SK-N-SH (cell line): Measurements from ENCODE around the gene AURKB. TPM values are rescaled to one million over a fixed set of nuclear protein-coding genes. Genes with fewer than 3 reads are reported as not detected.

Experiments used
- CTCF ChIA-PET: fragments of 300-600, 350-600 bp; formaldehyde crosslinking; extraction: SDS; loops from one replicate; lab custom pipeline; 2021; lab: Yijun Ruan, JAX
- POLR2A ChIA-PET: fragments of 350-600 bp; sonication (Branson Sonifier 250); formaldehyde crosslinking; extraction: SDS; loops from one replicate; lab custom pipeline; 2020; ENCODE audit warnings: antibody characterized with exemption, inconsistent platforms; lab: Yijun Ruan, JAX
- DNase-seq: peaks from one replicate; pipeline ENCODE4 v3.0.0; 2012
- H2AFZ ChIP-seq: fragments of 200-600 bp; sonication (generic); 2 replicates; pipeline ENCODE4 v1.8.1; 2016; ENCODE audit warnings: antibody characterized with exemption, mild to moderate bottlenecking, low read depth
- H3F3A ChIP-seq: fragments of 200-600 bp; sonication (generic); replicated peaks from 2 replicates; pipeline ENCODE3; 2016; ENCODE audit warnings: antibody characterized with exemption, mild to moderate bottlenecking; ENCODE audit not compliant: insufficient read depth
- H3K27ac ChIP-seq, 2 experiments: fragments of 200-500 bp in 1 of 2; fragments of 200-600 bp in 1 of 2; sonication (Bioruptor generic) in 1 of 2; sonication (generic), shearing (Covaris generic) in 1 of 2; 2 replicates each; pipeline versions ENCODE4 v1.5.1 to v1.6.1; 2014 to 2016; ENCODE audit warnings: low read depth in 2 of 2, inconsistent platforms in 1 of 2, low read length in 1 of 2, mild to moderate bottlenecking in 1 of 2, mixed read lengths in 1 of 2
- H3K27me3 ChIP-seq: fragments of 200-600 bp; sonication (generic), shearing (Covaris generic); 2 replicates; pipeline ENCODE4 v1.6.1; 2016; ENCODE audit warnings: mixed run types; ENCODE audit not compliant: insufficient read depth
- H3K36me3 ChIP-seq, 2 experiments: fragments of 200-500 bp in 1 of 2; fragments of 200-600 bp in 1 of 2; sonication (Bioruptor generic) in 1 of 2; sonication (generic) in 1 of 2; replicated peaks in 1 of 2; 2 replicates each; pipeline versions ENCODE3 to v1.5.1; 2014 to 2016; ENCODE audit warnings: low read length in 1 of 2, mild to moderate bottlenecking in 1 of 2; ENCODE audit not compliant: insufficient read depth in 2 of 2, control insufficient read depth in 1 of 2
- H3K4me1 ChIP-seq, 2 experiments: fragments of 200-500 bp in 1 of 2; fragments of 200-600 bp in 1 of 2; sonication (Bioruptor generic) in 1 of 2; sonication (generic), shearing (Covaris generic) in 1 of 2; 2 replicates each; pipeline versions ENCODE4 v1.5.1 to v1.6.1; 2014 to 2016; ENCODE audit warnings: low read depth in 1 of 2, low read length in 1 of 2, mixed run types in 1 of 2; ENCODE audit not compliant: insufficient read depth in 2 of 2, control insufficient read depth in 1 of 2
- H3K4me2 ChIP-seq: fragments of 200-600 bp; sonication (generic), shearing (Covaris generic); 2 replicates; pipeline ENCODE4 v1.6.1; 2017; ENCODE audit warnings: mixed run types
- H3K4me3 ChIP-seq, 2 experiments: fragments of 200-500 bp in 1 of 2; fragments of 200-600 bp in 1 of 2; sonication (Bioruptor generic) in 1 of 2; sonication (generic), shearing (Covaris generic) in 1 of 2; 2 replicates each; pipeline versions ENCODE4 v1.5.1 to v1.8.1; 2014 to 2016; ENCODE audit warnings: low read depth in 2 of 2, inconsistent platforms in 1 of 2, low read length in 1 of 2, mild to moderate bottlenecking in 1 of 2, mixed read lengths in 1 of 2, moderate library complexity in 1 of 2
- H3K79me2 ChIP-seq: fragments of 200-600 bp; sonication (generic); 2 replicates; pipeline ENCODE4 v1.8.1; 2017; ENCODE audit warnings: mild to moderate bottlenecking; ENCODE audit not compliant: insufficient read depth
- H3K9ac ChIP-seq: fragments of 200-600 bp; sonication (generic); 2 replicates; pipeline ENCODE4 v1.6.1; 2017; ENCODE audit warnings: mixed run types
- H3K9me2 ChIP-seq: fragments of 200-600 bp; sonication (generic); 2 replicates; pipeline ENCODE4 v1.6.1; 2017; ENCODE audit warnings: mixed run types
- H3K9me3 ChIP-seq: fragments of 200-600 bp; sonication (generic); 2 replicates; pipeline ENCODE4 v1.6.1; 2017; ENCODE audit warnings: mixed run types, mild to moderate bottlenecking, moderate library complexity
- H4K20me1 ChIP-seq: fragments of 200-600 bp; sonication (generic); 2 replicates; pipeline ENCODE4 v1.6.1; 2017; ENCODE audit warnings: mild to moderate bottlenecking, mixed run types; ENCODE audit not compliant: insufficient read depth
- EP300 ChIP-seq, 2 experiments: IDR thresholded peaks; 2 replicates each; pipeline versions ENCODE4 v1.4.0 to v1.6.1; 2012; ENCODE audit warnings: borderline replicate concordance in 1 of 2, low read depth in 1 of 2, low read length in 1 of 2
- FOSL2 ChIP-seq: IDR thresholded peaks from 2 replicates; pipeline ENCODE4 v1.4.0; 2012; ENCODE audit warnings: low read depth, mild to moderate bottlenecking, moderate library complexity, borderline replicate concordance
- FOXJ3 ChIP-seq: sonication (generic); formaldehyde crosslinking; IDR thresholded peaks from 2 replicates; pipeline ENCODE4 v1.5.1; 2020; ENCODE audit warnings: mild to moderate bottlenecking, missing genetic modification reagents
- GABPA ChIP-seq: IDR thresholded peaks from 2 replicates; pipeline ENCODE4 v1.4.0; 2012; ENCODE audit warnings: low read depth, mild to moderate bottlenecking
- JUND ChIP-seq: IDR thresholded peaks from 2 replicates; pipeline ENCODE4 v1.4.0; 2012
- MEF2A ChIP-seq: IDR thresholded peaks from 2 replicates; pipeline ENCODE4 v1.4.0; 2012; ENCODE audit warnings: low read depth, borderline replicate concordance
- NFIC ChIP-seq: IDR thresholded peaks from 2 replicates; pipeline ENCODE4 v1.4.0; 2012; ENCODE audit warnings: borderline replicate concordance
- NRF1 ChIP-seq: IDR thresholded peaks from 2 replicates; pipeline ENCODE4 v1.6.1; 2012; ENCODE audit warnings: low read depth, mild to moderate bottlenecking, low read length
- RAD21 ChIP-seq: IDR thresholded peaks from 2 replicates; pipeline ENCODE4 v1.6.1; 2012; ENCODE audit warnings: mild to moderate bottlenecking, low read length
- RCOR1 ChIP-seq: fragments of 150-350 bp; IDR thresholded peaks from 2 replicates; pipeline ENCODE4 v1.6.1; 2017; ENCODE audit warnings: antibody characterized with exemption, low read length
- RFX5 ChIP-seq: IDR thresholded peaks from 2 replicates; pipeline ENCODE4 v1.6.1; 2012; ENCODE audit warnings: mild to moderate bottlenecking, improper control_type of control experiment, low read length
- RXRA ChIP-seq: IDR thresholded peaks from 2 replicates; pipeline ENCODE4 v1.4.0; 2012; ENCODE audit warnings: low read depth, mild to moderate bottlenecking, borderline replicate concordance
- SIN3A ChIP-seq: IDR thresholded peaks from 2 replicates; pipeline ENCODE4 v1.6.1; 2012; ENCODE audit warnings: low read depth, mild to moderate bottlenecking, low read length, moderate library complexity, borderline replicate concordance
- SMC3 ChIP-seq: IDR thresholded peaks from 2 replicates; pipeline ENCODE4 v1.6.1; 2012; ENCODE audit warnings: low read depth, low read length, improper control_type of control experiment
- TAF1 ChIP-seq: IDR thresholded peaks from 2 replicates; pipeline ENCODE4 v1.6.1; 2012; ENCODE audit warnings: low read depth, mild to moderate bottlenecking, low read length, moderate library complexity, borderline replicate concordance
- TEAD4 ChIP-seq: IDR thresholded peaks from 2 replicates; pipeline ENCODE4 v1.4.0; 2012; ENCODE audit warnings: mild to moderate bottlenecking, borderline replicate concordance; ENCODE audit not compliant: insufficient read depth
- YY1 ChIP-seq: IDR thresholded peaks from 2 replicates; pipeline ENCODE4 v1.4.0; 2012; ENCODE audit warnings: low read depth, mild to moderate bottlenecking
- WGBS: methylation state at CpG from one replicate; pipeline ENCODE4 v1.1.6; 2017; ENCODE audit warnings: low lambda C conversion rate; 5-methylcytosine and 5-hydroxymethylcytosine counted together
- polyA plus RNA-seq, 3 experiments: library from polyadenylated mRNA; depleted of rRNA; stranded (reverse); fragments of >200 nt; gene quantifications; 2 replicates each; pipeline ENCODE4 v1.2.3, GENCODE V29; 2012
- TF ChIP-seq, protein P1 (sequence below): fragments of 150-350 bp; IDR thresholded peaks from 2 replicates; pipeline ENCODE4 v1.6.1; 2017; ENCODE audit warnings: antibody characterized with exemption, low read length, low read depth, borderline replicate concordance
- TF ChIP-seq, protein P2 (sequence below): IDR thresholded peaks from 2 replicates; pipeline ENCODE4; 2012
- TF ChIP-seq, protein P3 (sequence below): IDR thresholded peaks from 2 replicates; pipeline ENCODE4 v1.4.0; 2012; ENCODE audit warnings: low read depth, borderline replicate concordance
- TF ChIP-seq, protein P4 (sequence below): IDR thresholded peaks from 2 replicates; pipeline ENCODE4 v1.6.1; 2012; ENCODE audit warnings: mild to moderate bottlenecking, low read depth, low read length, moderate library complexity

Gene AURKB
- polyA plus RNA-seq, 1 of the 3 experiments (the other 2 are of a cell fraction), result 43.9 TPM

DNA sequence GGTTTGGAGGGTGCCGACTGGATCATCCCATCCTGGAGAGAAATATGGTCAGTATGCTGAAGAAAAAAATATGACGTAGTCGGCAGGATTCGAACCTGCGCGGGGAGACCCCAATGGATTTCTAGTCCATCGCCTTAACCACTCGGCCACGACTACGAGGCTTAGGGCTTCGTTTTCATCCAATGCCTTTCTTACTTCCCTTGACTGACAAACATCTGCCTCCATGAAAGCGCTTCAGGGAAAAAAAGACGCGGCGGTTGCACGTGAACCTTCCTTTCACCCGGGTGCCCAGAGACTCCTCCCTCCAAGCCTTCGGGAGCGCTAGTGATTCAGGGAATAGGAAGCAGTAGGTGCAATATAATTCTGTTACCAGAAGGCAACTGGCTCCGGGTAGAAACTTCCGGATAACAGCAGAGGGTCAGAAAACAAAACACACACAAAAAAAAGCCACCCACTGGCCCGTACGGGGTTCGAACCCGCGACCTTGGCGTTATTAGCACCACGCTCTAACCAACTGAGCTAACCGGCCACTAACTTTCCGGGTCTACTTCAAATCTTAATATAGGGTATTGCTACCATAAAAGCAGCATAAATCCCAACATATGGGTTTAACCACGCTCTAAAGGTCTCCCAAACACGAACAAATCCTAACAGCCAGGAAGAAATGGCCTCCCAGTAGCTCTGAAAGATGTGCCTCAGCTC, 16.3 kb upstream of the AURKB start (continued):
- TF ChIP-seq RFX5, result no peak
- peak; percentile 64 for TF ChIP-seq GABPA
- TF ChIP-seq SMC3, result no peak
- peak in 1 of 2 experiments; percentile 23; a peak in 1 of 4 replicates for TF ChIP-seq EP300 (IDR thresholded peaks at IDR 0.05; ENCODE audit: borderline replicate concordance in 1 of 2, low read depth in 1 of 2, low read length in 1 of 2)
- TF ChIP-seq RXRA, result peak; percentile 63; the same call in 1 of the 2 replicates
- no peak for TF ChIP-seq FOXJ3
- TF ChIP-seq RAD21, result no peak
- TF ChIP-seq, protein P1, sequence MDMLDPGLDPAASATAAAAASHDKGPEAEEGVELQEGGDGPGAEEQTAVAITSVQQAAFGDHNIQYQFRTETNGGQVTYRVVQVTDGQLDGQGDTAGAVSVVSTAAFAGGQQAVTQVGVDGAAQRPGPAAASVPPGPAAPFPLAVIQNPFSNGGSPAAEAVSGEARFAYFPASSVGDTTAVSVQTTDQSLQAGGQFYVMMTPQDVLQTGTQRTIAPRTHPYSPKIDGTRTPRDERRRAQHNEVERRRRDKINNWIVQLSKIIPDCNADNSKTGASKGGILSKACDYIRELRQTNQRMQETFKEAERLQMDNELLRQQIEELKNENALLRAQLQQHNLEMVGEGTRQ, result no peak
- peak; percentile 38 for TF ChIP-seq JUND
- TF ChIP-seq, protein P2, sequence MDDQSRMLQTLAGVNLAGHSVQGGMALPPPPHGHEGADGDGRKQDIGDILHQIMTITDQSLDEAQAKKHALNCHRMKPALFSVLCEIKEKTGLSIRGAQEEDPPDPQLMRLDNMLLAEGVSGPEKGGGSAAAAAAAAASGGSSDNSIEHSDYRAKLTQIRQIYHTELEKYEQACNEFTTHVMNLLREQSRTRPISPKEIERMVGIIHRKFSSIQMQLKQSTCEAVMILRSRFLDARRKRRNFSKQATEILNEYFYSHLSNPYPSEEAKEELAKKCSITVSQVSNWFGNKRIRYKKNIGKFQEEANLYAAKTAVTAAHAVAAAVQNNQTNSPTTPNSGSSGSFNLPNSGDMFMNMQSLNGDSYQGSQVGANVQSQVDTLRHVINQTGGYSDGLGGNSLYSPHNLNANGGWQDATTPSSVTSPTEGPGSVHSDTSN, result peak; percentile 64
- TF ChIP-seq TAF1, result 0 out of 2 replicates have a peak, but pooled peaks have one; percentile 36

DNA sequence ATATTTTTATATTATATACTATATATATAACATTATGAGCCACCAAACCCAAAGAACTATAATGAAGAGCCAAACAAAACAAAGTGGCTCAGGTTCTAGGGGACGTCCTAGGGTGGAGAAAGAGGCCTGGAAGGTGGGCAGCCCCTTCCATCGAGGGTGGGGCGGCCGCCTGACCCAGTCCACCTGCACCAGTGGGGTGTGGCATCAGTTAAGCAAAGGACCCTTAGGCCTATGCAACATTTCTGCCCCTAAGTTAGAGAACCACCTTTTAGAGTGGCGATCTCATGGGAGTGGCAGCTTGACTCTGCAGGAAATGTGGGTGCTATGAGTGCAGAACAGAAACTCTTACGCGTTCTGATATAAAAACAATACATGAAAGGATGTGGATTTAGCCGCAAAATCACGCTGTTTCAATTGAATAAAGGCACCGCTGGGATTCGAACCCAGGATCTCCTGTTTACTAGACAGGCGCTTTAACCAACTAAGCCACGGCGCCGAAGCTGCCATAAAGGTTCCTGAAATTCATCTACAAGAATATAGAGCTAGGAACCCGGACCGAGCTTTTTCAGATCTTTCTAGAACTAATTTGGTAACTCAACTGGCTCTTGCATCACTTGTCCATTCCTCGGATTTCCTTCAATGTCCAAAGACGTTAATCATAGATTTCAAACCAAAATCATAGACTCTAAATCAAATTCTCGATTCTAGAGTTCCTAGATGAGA, 15.6 kb upstream of the AURKB start:
- DNase-seq, result no peak
- 22% methylated on average over 20 of the region's 20 CpGs for WGBS
- Histone ChIP-seq H3K36me3 (peaks cover 8 to 29% of the 10 kb centered on the region in 2 experiments), H3K4me2 (peak overlapping the region; percentile 60), H3K27ac (peak overlapping the region; percentile 82 to 95), H3K79me2 (no peaks in the 10 kb centered on the region), H2AFZ (no peak overlapping the region), H3K9ac (peak overlapping the region; percentile 55; the same call in 1 of the 2 replicates), H3K27me3 (no peaks in the 10 kb centered on the region), H3K4me1 (peaks cover 8 to 23% of the 10 kb centered on the region in 2 experiments; a peak in 3 of 4 replicates), H3K9me2 (no peaks in the 10 kb centered on the region), H4K20me1 (0 out of 2 replicates have a peak, but pooled peaks cover 4% of the 10 kb centered on the region), H3F3A (peaks cover 46% of the 10 kb centered on the region), H3K4me3 (peak overlapping the region; percentile 55), H3K9me3 (no peaks in the 10 kb centered on the region)
- CTCF ChIA-PET, result interaction anchor here (1.0 to 6.5 kb wide), 6 partner anchors 21 to 107 kb away, joined by 3 to 55 read pairs (median 6); partner anchors contain the start of genes BORCS6 and RANGRF
- POLR2A ChIA-PET, result no interaction called here
- peak; percentile 52 for TF ChIP-seq FOSL2
- TF ChIP-seq RCOR1, result 0 out of 2 replicates have a peak, but pooled peaks have one; percentile 14
- no peak for TF ChIP-seq NRF1
- no peak for TF ChIP-seq RFX5
- peak; percentile 37; the same call in 1 of the 2 replicates for TF ChIP-seq GABPA
- TF ChIP-seq MEF2A, result no peak; the same call in 1 of the 2 replicates
- TF ChIP-seq, protein P3, sequence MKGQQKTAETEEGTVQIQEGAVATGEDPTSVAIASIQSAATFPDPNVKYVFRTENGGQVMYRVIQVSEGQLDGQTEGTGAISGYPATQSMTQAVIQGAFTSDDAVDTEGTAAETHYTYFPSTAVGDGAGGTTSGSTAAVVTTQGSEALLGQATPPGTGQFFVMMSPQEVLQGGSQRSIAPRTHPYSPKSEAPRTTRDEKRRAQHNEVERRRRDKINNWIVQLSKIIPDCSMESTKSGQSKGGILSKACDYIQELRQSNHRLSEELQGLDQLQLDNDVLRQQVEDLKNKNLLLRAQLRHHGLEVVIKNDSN, result no peak
- no peak for TF ChIP-seq JUND
- no peak for TF ChIP-seq NFIC
- TF ChIP-seq YY1, result no peak; the same call in 1 of the 2 replicates
- TF ChIP-seq SIN3A, result no peak
- TF ChIP-seq, protein P1, result no peak
- TF ChIP-seq RXRA, result no peak
- TF ChIP-seq, protein P4, sequence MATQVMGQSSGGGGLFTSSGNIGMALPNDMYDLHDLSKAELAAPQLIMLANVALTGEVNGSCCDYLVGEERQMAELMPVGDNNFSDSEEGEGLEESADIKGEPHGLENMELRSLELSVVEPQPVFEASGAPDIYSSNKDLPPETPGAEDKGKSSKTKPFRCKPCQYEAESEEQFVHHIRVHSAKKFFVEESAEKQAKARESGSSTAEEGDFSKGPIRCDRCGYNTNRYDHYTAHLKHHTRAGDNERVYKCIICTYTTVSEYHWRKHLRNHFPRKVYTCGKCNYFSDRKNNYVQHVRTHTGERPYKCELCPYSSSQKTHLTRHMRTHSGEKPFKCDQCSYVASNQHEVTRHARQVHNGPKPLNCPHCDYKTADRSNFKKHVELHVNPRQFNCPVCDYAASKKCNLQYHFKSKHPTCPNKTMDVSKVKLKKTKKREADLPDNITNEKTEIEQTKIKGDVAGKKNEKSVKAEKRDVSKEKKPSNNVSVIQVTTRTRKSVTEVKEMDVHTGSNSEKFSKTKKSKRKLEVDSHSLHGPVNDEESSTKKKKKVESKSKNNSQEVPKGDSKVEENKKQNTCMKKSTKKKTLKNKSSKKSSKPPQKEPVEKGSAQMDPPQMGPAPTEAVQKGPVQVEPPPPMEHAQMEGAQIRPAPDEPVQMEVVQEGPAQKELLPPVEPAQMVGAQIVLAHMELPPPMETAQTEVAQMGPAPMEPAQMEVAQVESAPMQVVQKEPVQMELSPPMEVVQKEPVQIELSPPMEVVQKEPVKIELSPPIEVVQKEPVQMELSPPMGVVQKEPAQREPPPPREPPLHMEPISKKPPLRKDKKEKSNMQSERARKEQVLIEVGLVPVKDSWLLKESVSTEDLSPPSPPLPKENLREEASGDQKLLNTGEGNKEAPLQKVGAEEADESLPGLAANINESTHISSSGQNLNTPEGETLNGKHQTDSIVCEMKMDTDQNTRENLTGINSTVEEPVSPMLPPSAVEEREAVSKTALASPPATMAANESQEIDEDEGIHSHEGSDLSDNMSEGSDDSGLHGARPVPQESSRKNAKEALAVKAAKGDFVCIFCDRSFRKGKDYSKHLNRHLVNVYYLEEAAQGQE, result no peak
- TF ChIP-seq EP300 (IDR thresholded peaks at IDR 0.05; ENCODE audit: borderline replicate concordance in 1 of 2, low read depth in 1 of 2, low read length in 1 of 2), result peak in 1 of 2 experiments; percentile 31; a peak in 1 of 4 replicates
- TF ChIP-seq TEAD4, result peak; percentile 34; the same call in 1 of the 2 replicates
